LNCAP (cell line): ENCODE results near the gene LIPJ.

Source experiments
- CTCF ChIP-seq: fragments of 450-650 bp; IDR thresholded peaks from 2 replicates; pipeline ENCODE4 v1.5.1; 2017; ENCODE audit warnings: mild to moderate bottlenecking

Gene LIPJ

GRCh38 chr10:88623835-88624234, 37.3 kb downstream of the LIPJ start:
- TF ChIP-seq CTCF = no peak

- TF ChIP-seq CTCF = no peak
Measured at GRCh38 chr10:88624840-88625239, 38.3 kb downstream of the LIPJ start.

GRCh38 chr10:88640186-88640585, 53.6 kb downstream of the LIPJ start:
- TF ChIP-seq CTCF = no peak

- no peak for TF ChIP-seq CTCF
Measured at GRCh38 chr10:88642209-88642608, 55.6 kb downstream of the LIPJ start.

GRCh38 chr10:88642963-88643362, 56.4 kb downstream of the LIPJ start:
- no peak for TF ChIP-seq CTCF

GRCh38 chr10:88647061-88647615, 60.6 kb downstream of the LIPJ start:
- TF ChIP-seq CTCF = no peak

DNA sequence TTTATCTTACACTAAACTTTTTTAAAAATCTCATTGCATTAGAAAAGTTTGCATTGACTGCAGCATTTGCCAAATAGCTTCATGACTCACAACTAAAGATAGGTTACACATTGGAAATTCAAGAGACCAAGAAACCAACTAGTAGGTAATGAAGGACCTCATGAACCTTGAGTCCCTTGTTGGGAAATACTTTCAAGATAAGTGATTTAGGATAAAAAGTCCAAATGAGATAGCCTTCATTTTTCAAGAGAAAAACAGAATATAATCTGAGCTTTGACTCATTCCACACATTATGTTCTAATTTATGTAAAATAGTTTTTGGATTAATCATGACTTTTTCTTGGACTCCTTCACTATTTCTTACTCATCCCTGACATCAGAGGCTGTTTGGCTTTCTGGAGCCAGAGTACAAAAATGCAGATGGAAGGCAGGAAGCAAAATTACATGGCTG, 64.6 kb downstream of the LIPJ start:
- no peak for TF ChIP-seq CTCF

GRCh38 chr10:88652616-88653015, 66.1 kb downstream of the LIPJ start:
- no peak for TF ChIP-seq CTCF
